ENCODE data around the gene CACNA1H. TPM values are rescaled to one million over a fixed set of nuclear protein-coding genes. Genes with fewer than 3 reads are reported as not detected.

The CACNA1H gene
- total and polyA plus RNA-seq, 9 of the 15 experiments (the other 6 are each of a cell fraction or from before 2014, with no cell fraction given) = 0.10 to 0.18 TPM; not detected in 7

DNA sequence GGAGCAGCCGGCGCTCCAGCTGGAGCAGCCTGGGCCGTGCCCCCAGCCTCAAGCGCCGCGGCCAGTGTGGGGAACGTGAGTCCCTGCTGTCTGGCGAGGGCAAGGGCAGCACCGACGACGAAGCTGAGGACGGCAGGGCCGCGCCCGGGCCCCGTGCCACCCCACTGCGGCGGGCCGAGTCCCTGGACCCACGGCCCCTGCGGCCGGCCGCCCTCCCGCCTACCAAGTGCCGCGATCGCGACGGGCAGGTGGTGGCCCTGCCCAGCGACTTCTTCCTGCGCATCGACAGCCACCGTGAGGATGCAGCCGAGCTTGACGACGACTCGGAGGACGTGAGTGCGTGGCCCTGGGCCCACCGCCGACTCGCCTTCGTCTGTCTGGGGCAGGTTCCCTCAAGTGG, 56.2 kb downstream of the CACNA1H start:
- ChIA-PET CTCF (ENCODE audit: low intra/inter-chr PET ratio) (no interaction called here), POLR2A (interaction anchor here (1.0 kb wide), 1 partner anchor 9 kb away, joined by 3 read pairs; no protein-coding TSS in a partner anchor)
- no TSS peak for BruUV-seq (replicated peaks)
- ATAC-seq (no peak), FAIRE-seq (no peak), DNase-seq (ENCODE audit: extremely low read depth in 1 of 4, low spot score in 3 of 4) (no peak)
- in situ Hi-C loops (cut with MboI) (no loop called here), intact Hi-C loops (cut with micrococcal nuclease) (no loop called here)
- Histone ChIP-seq H3K9ac (ENCODE audit: insufficient read depth in 1 of 2, low read depth in 2 of 2, low read length in 2 of 2) (no peak overlapping the region), H3K4me2 (ENCODE audit: insufficient read depth, low read length) (no peak overlapping the region), H3K9me1 (ENCODE audit: control insufficient read depth, insufficient read depth, low read length) (no peaks in the 10 kb centered on the region), H3K27ac (ENCODE audit: extremely low read depth, low read depth, low read length) (no peak overlapping the region), H3K4me3 (no peak overlapping the region), H3K4me1 (replicated peaks in 1 of 2; ENCODE audit: control insufficient read depth in 2 of 2, insufficient read depth in 2 of 2, low read length in 2 of 2) (peaks cover 0 to 55% of the 10 kb centered on the region in 2 experiments; a peak in 2 of 5 replicates), H3K36me3 (ENCODE audit: control insufficient read depth, insufficient read depth, low read length) (no peaks in the 10 kb centered on the region), H4K20me1 (replicated peaks; ENCODE audit: control insufficient read depth, insufficient read depth, low read length) (no peaks in the 10 kb centered on the region; the same call in 1 of the 2 replicates), H3K79me2 (ENCODE audit: control insufficient read depth, insufficient read depth, low read length) (no peaks in the 10 kb centered on the region), H3K27me3 (ENCODE audit: control insufficient read depth in 2 of 2, insufficient read depth in 2 of 2, low read length in 2 of 2) (peaks cover 34 to 87% of the 10 kb centered on the region in 2 experiments; a peak in 4 of 5 replicates), H2AFZ (ENCODE audit: low read depth, low read length) (no peak overlapping the region), H3K9me3 (replicated peaks; ENCODE audit: control insufficient read depth, insufficient read depth, low read depth, low read length) (no peaks in the 10 kb centered on the region)
- no peak for TF ChIP-seq ZNF79 (CRISPR knock-in tag; IDR thresholded peaks at IDR 0.05; ENCODE audit: low read depth)
- TF ChIP-seq NFIC (IDR thresholded peaks at IDR 0.05) = no peak
- no peak for TF ChIP-seq ZNF23 (CRISPR knock-in tag; IDR thresholded peaks at IDR 0.05)
- TF ChIP-seq PURB (CRISPR knock-in tag; IDR thresholded peaks at IDR 0.05; ENCODE audit: low read depth) = no peak
- TF ChIP-seq MAFK (IDR thresholded peaks at IDR 0.05; ENCODE audit: low read length) = no peak
- no peak for TF ChIP-seq CC2D1A (IDR thresholded peaks at IDR 0.05)
- no peak for TF ChIP-seq ZNF184 (CRISPR knock-in tag; IDR thresholded peaks at IDR 0.05)
- TF ChIP-seq NFE2 (IDR thresholded peaks at IDR 0.05; ENCODE audit: low read depth) = no peak
- TF ChIP-seq ZBED1 (IDR thresholded peaks at IDR 0.05) = no peak
- TF ChIP-seq, protein P1, sequence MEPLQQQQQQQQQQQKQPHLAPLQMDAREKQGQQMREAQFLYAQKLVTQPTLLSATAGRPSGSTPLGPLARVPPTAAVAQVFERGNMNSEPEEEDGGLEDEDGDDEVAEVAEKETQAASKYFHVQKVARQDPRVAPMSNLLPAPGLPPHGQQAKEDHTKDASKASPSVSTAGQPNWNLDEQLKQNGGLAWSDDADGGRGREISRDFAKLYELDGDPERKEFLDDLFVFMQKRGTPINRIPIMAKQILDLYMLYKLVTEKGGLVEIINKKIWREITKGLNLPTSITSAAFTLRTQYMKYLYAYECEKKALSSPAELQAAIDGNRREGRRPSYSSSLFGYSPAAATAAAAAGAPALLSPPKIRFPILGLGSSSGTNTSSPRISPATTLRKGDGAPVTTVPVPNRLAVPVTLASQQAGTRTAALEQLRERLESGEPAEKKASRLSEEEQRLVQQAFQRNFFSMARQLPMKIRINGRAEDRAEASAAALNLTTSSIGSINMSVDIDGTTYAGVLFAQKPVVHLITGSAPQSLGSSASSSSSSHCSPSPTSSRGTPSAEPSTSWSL (CRISPR knock-in tag; IDR thresholded peaks at IDR 0.05; ENCODE audit: borderline replicate concordance) = no peak
- TF ChIP-seq STAG1 (CRISPR knock-in tag; IDR thresholded peaks at IDR 0.05; ENCODE audit: borderline replicate concordance) = no peak
- no peak for TF ChIP-seq IRF2 (CRISPR knock-in tag; IDR thresholded peaks at IDR 0.05)
- TF ChIP-seq ZC3H11A (IDR thresholded peaks at IDR 0.05; ENCODE audit: low read depth, low read length) = no peak
- no peak for TF ChIP-seq ZNF140 (CRISPR knock-in tag; IDR thresholded peaks at IDR 0.05)
- TF ChIP-seq TARDBP (IDR thresholded peaks at IDR 0.05) = no peak
- no peak for TF ChIP-seq CXXC5 (CRISPR knock-in tag; IDR thresholded peaks at IDR 0.05)
- no peak for TF ChIP-seq PPARD (CRISPR knock-in tag; IDR thresholded peaks at IDR 0.05)
- no peak for TF ChIP-seq POLR2H (tag; IDR thresholded peaks at IDR 0.05; ENCODE audit: low read depth)
- TF ChIP-seq DDX20 (tag; IDR thresholded peaks at IDR 0.05; ENCODE audit: low read depth) = no peak
- no peak for TF ChIP-seq SNIP1 (IDR thresholded peaks at IDR 0.05; ENCODE audit: low read depth)
- WGBS (ENCODE audit: insufficient coverage, low coverage, missing lambda C conversion rate) = 37% methylated on average over 20 of the region's 43 CpGs

Data from K562 (cell line).